ENCODE measurements around the gene ZNF618.

ZNF618 gene

DNA sequence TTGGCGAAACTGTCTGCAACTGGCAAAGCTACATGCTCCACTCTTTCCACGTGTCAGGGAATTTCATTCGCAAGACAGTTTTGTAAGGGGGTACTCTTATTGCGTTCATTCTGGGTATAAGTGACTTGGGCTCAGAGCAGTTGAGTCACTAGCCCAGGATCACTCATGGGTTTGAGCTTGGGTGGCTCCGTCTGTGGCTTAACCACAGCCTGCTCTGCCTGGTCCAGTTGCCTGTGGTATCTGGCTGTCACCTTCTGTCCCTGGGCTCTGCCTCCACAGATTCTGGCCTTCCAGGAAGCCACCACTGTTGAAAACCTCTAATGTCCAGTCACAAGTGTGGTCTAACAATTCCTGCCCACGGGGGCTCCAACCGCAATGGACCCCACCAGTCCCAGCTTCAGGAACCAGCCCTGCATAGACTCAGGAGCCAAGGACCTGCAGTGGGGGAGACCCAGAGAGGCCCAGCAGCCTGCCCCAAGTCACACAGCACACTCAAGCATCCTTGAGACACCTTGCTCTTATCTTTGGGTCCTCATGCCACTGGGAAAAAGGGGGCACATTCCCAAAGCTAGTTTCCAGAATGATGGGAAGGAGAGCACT is 212.6 kb downstream of the ZNF618 start:
- FAIRE-seq = no peak

DNA sequence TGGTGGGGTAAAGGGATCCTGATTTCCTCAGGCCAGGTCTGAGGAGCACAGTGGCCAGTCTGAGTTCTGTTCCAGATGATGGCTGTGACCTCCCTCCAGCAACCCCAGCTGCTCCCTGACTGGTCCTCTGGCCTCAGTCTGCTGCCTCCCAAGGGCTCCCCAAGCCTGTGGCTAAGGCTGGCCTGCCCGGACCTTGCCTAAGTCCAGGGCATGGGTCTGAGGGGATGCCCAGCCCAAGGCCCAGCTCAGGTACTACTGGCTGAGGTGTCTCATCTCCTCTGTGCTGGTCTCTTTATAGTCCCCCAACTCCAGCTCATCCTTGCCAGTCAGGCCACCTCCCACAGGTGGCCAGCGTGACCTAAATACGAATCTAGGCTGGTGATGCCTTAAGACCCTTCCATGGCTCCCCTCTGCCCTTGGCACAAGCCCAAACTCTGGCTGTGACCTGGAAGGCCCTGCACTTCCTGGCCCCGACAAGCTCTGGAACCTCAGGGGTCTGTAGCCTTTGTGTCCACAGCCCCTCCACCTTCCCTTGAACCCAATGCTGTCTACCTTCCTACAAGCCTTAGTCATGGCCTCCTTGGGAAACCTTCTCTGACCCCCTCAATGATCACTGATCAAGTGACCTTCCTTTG is 213.2 kb downstream of the ZNF618 start:
- FAIRE-seq (no peak), DNase-seq (ENCODE audit: insufficient read length, low spot score) (no peak)

More for the DNA sequence above, 212.6 kb downstream of the ZNF618 start:
- DNase-seq (ENCODE audit: insufficient read length, low spot score) = no peak

- FAIRE-seq (no peak), DNase-seq (ENCODE audit: insufficient read length, low spot score) (no peak)
Measured at GRCh38 chr9:114090798-114091197, 214.7 kb downstream of the ZNF618 start.

- no peak for DNase-seq (ENCODE audit: insufficient read length, low spot score)
- FAIRE-seq = no peak
Measured at GRCh38 chr9:114091711-114092110, 215.6 kb downstream of the ZNF618 start.

- FAIRE-seq = no peak
- DNase-seq (ENCODE audit: insufficient read length, low spot score) = no peak
Measured at GRCh38 chr9:114092336-114092735, 216.2 kb downstream of the ZNF618 start.

- no peak for DNase-seq (ENCODE audit: insufficient read length, low spot score)
- no peak for FAIRE-seq
Measured at GRCh38 chr9:114093031-114093471, 216.9 kb downstream of the ZNF618 start.

DNA sequence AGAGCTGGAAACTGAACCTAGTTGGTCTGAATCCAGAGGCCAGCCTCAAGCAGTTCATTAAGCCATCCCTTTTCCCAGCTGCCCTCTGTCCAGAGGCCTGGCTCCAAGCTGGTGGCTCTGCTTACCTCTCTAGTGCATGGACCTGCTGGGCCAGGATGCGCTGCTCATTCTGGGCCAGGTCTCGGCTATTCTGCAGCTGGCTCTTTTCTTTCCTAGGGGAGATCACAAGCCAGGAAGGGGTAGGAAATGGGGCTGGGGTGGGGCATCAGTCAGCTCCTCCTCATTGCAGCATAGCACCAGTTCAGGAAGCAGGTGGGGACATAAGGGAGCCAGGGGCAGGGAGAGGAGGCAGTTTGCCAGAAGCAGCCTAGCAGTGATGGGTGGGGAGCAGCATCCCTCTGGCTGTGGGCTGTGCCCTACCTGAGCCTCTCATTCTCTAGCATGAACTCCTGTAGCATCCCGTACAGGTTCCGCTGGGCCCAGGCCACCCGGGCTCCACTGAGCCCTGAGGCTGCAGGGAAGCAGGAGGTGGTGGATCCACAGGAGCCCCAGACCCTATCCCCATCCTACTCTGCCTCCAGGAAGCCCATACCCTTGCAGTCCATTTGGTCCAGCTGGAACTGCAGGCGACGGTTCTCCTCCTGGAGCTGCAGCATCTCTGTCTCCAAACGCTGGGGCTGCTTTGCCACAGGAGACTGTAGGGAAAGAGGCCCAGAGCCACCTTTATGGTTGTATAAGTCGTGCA is 217.8 kb downstream of the ZNF618 start:
- no peak for FAIRE-seq
- no peak for DNase-seq (ENCODE audit: insufficient read length, low spot score)

- FAIRE-seq = no peak
- DNase-seq (ENCODE audit: insufficient read length, low spot score) = no peak
Measured at GRCh38 chr9:114094971-114095370, 218.9 kb downstream of the ZNF618 start.

- no peak for FAIRE-seq
- no peak for DNase-seq (ENCODE audit: insufficient read length, low spot score)
Measured at GRCh38 chr9:114096041-114096511, 220.0 kb downstream of the ZNF618 start.

GRCh38 chr9:114096866-114097612 is 220.9 kb downstream of the ZNF618 start:
- DNase-seq (ENCODE audit: insufficient read length, low spot score) = no peak
- no peak for FAIRE-seq

- no peak for DNase-seq (ENCODE audit: insufficient read length, low spot score)
- no peak for FAIRE-seq
Measured at GRCh38 chr9:114097613-114098020, 221.5 kb downstream of the ZNF618 start.

DNA sequence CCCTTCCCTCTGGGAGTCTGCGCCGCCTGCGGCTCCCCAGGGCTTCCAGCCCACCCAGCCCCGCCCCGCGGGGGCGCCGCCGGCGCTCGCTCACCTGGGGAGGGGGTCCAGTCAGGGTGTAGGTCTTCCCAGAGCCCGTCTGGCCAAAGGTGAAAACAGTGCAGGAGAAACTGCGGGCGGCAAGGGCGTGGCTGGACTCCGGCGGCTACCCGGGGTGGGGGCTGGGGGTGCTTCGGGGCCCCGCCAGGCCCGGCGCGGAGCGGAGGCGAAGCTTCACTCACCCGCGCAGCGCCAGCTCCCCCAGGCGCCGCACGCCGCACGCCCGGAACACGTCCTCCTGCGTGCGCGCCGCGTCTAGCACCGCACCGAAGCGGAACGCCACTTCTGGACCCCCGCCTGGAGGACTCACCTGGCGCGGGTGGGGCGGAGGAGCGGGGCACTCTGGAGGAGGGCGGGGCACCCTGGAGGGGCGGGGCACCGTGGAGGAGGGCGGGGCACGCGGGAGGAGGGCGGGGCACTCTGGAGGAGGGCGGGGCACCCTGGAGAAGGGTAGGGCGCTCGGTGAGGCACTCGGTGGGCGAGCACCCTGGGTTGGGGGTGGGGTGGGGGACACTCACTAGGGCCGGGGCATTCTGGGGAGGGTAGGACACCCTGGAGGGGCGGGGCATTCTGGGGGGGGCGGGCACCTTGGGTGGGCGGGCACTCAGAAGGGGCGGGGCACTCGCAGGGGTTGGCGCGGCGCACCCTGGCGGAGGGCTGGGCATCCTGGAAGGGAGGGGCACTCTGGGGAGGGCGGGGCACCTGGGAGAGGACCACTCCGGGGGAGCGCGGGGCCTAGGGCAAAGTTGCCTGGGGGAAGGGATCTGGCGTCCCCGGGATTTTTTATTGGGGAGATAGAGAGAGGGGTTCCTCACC is 222.2 kb downstream of the ZNF618 start:
- FAIRE-seq = no peak
- no peak for DNase-seq (ENCODE audit: insufficient read length, low spot score)

DNA sequence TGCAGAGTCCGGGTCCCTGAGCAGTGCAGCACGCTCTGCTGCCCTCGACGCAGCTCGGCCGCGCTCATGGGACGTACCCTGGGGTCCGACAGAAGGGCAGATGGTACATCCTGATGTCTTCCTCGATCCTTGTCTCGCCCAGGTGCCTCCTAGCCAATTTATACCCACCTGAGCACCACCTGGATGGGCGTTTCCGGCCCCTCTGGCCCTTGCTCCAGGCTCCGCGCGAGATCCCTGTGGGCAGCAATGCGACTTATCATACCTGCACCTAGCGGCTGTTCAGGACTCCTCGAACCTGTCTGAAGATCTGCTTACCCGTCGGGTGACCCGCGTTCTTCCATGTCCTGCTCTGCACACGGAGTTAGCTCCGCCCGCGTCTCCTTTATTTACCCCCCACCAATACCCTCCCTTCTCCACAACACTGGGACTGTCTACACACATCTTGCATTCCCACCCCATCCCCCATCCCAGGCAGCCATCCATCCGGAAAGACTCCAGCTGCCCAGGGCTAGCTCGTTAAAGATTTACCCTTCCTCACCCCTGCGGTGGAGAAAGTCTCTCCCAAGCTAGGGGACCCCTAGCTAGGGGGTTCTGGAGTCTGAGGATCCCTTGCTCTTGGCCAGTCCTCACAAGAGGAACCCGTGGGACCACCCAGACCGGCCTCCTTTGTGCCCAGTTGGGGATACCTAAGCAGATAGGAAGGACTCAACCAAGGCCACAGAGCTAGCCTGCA is 223.0 kb downstream of the ZNF618 start, which contains the start of gene KIF12:
Gene KIF12, minus strand, starts transcription at position 357 of the 733 bp plus-strand sequence. Its CDS starts 16 bp downstream, at position 341.
- FAIRE-seq = no peak
- no peak for DNase-seq (ENCODE audit: insufficient read length, low spot score)

DNA sequence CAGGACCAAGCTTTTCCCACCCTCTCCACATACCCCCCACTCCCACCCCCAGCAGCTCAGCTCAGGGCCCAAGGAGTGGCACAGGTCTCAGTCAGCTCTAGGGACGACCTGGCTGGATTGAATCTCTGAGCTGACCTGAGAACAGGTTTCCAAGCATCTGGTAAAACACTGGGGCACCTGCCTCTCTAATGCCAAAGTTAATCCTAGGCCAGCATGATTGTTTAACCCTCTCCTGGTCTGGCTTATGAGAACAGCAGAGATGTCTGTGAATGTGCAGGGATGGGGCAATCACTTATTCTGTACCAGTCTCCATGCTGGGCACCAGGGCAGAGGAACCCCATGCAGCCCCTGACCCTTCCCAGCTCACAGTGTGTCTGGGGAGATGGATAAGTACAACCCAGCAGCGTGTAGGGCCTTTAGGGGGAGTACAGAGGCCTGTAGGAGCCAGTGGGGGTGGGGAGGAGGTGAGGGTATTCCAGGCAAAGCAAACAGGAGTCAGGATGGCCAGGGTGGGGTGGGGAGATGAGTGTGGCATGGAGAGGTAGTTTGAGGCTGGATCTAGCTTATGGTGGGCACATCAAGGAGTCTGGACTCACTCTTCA is 223.7 kb downstream of the ZNF618 start:
- DNase-seq (ENCODE audit: insufficient read length, low spot score) (no peak), FAIRE-seq (no peak)

DNA sequence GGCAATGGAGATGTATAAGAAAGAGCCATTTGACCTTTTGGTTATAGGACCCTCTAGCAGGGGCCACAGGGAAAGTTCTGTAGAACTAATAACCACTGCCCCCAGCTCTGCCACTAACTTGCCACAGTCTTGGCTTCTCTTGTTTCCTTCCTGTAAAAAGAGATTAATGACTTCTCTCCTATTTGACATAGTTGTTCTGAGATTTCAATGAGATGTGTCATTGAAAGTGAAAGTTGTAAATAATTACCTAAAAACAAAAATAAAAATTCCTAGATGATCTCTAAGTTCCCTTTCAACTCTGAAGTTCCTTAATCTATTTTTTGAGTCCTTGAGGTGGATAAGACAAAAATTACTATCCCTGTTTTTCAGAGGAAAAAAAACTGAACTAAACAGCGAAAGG is 224.4 kb downstream of the ZNF618 start:
- FAIRE-seq = no peak
- DNase-seq (ENCODE audit: insufficient read length, low spot score) = no peak

- FAIRE-seq (no peak), DNase-seq (ENCODE audit: insufficient read length, low spot score) (no peak)
Measured at GRCh38 chr9:114102484-114102883, 226.4 kb downstream of the ZNF618 start.

GRCh38 chr9:114105236-114105635 is 229.1 kb downstream of the ZNF618 start:
- DNase-seq (ENCODE audit: insufficient read length, low spot score) = no peak
- no peak for FAIRE-seq

Measured in HTR-8/SVneo (cell line).